Stomach (tissue), 4 donors: ENCODE data around the gene PIM2.

ENCODE experiments used
- CTCF ChIP-seq, 7 experiments: fragments of 450-650 bp in 4 of 7; fragments of 200-600 bp in 3 of 7; sonication (generic) in 3 of 7; IDR thresholded peaks; one replicate each; pipeline ENCODE4 v1.5.1; 2016 to 2019; ENCODE audit warnings: antibody characterized with exemption in 7 of 7, control low read depth in 2 of 7, mild to moderate bottlenecking in 1 of 7
- POLR2A ChIP-seq, 4 donors: fragments of 450-650 bp; IDR thresholded peaks; one replicate each; pipeline ENCODE4 v1.6.1; 2016; ENCODE audit warnings: antibody characterized with exemption in 4 of 4, control low read depth in 2 of 4, mild to moderate bottlenecking in 1 of 4, moderate library complexity in 1 of 4
- POLR2AphosphoS5 ChIP-seq, 3 donors: sonication (generic); formaldehyde crosslinking; IDR thresholded peaks; one replicate each; pipeline ENCODE4 v1.6.1; 2016; ENCODE audit warnings: antibody characterized with exemption in 3 of 3

DNA sequence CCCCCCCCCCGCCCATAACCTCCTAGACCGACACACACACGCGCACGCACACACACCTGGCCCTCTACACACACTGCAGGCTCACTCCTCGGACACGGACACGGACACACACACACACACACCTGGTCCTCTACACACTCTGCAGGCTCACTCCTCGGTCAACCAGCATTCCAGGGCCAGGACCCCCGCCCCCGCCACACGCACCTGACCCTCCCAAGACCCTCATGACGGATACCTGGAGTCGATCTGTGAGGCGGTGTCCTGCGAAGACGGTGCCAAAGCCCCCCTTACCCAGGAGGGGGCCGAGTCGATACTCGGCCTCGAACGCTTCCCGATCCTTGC, 552 bp downstream of the PIM2 start:
- no peak for TF ChIP-seq CTCF (IDR thresholded peaks at IDR 0.05)
- no peak for TF ChIP-seq POLR2AphosphoS5 (IDR thresholded peaks at IDR 0.05)
- no peak for TF ChIP-seq POLR2A (IDR thresholded peaks at IDR 0.05)
